Hepatic stellate cell (primary cell): ENCODE results near the gene PPP1R13B.
"Not testable (repeated sequence)": the region's sequence is repeated elsewhere in the genome, so short reads cannot be mapped to it uniquely, and the experiment has no call there.

Experiments used
- DNase-seq: peaks from one replicate; pipeline ENCODE4 v3.0.0; 2011; ENCODE audit warnings: low spot score

The PPP1R13B gene

GRCh38 chr14:103699901-103700752 is 147.2 kb downstream of the PPP1R13B start:
- no peak for DNase-seq

GRCh38 chr14:103699261-103699661 is 148.1 kb downstream of the PPP1R13B start:
- DNase-seq = no peak

- no peak for DNase-seq
Observed at GRCh38 chr14:103698380-103699260, 148.8 kb downstream of the PPP1R13B start.

- DNase-seq = no peak
Observed at GRCh38 chr14:103697603-103698379, 149.6 kb downstream of the PPP1R13B start.

GRCh38 chr14:103697206-103697602 is 150.2 kb downstream of the PPP1R13B start:
- no peak for DNase-seq

GRCh38 chr14:103696466-103697071 is 150.8 kb downstream of the PPP1R13B start:
- peak; percentile 65 for DNase-seq

- no peak for DNase-seq
Observed at GRCh38 chr14:103696070-103696402, 151.3 kb downstream of the PPP1R13B start.

- DNase-seq = no peak
Observed at GRCh38 chr14:103695296-103696069, 151.9 kb downstream of the PPP1R13B start.

- DNase-seq = no peak
Observed at GRCh38 chr14:103694572-103695026, 152.8 kb downstream of the PPP1R13B start.

- DNase-seq = no peak
Observed at GRCh38 chr14:103693515-103693914, 153.9 kb downstream of the PPP1R13B start.

- DNase-seq = no peak
Observed at GRCh38 chr14:103692871-103693270, 154.5 kb downstream of the PPP1R13B start.

- DNase-seq = no peak
Observed at GRCh38 chr14:103692159-103692558, 155.2 kb downstream of the PPP1R13B start.

- not testable (repeated sequence) for DNase-seq
Observed at GRCh38 chr14:103691655-103692054, 155.7 kb downstream of the PPP1R13B start.

GRCh38 chr14:103690332-103690731 is 157.0 kb downstream of the PPP1R13B start:
- DNase-seq = no peak

GRCh38 chr14:103688906-103689902 is 158.2 kb downstream of the PPP1R13B start:
- no peak for DNase-seq

- DNase-seq = no peak
Observed at GRCh38 chr14:103688441-103688840, 158.9 kb downstream of the PPP1R13B start.

GRCh38 chr14:103687712-103688111 is 159.7 kb downstream of the PPP1R13B start:
- DNase-seq = no peak

- DNase-seq = peak; percentile 39
Observed at GRCh38 chr14:103686831-103687485, 160.4 kb downstream of the PPP1R13B start.
